Activated naive CD4-positive, alpha-beta T cell treated with anti-CD3 and anti-CD28 coated beads, Interleukin-2, amount 10 ng/mL, durations not matched to agents 7 days and 5 days (primary cell): ENCODE data around the gene MYOZ3.
A peak's percentile ranks its signal among the peaks of the same experiment; 100 is the strongest.

Experiments used
- CTCF ChIA-PET: fragments of 350-600 bp; sonication (Branson Sonifier 250); formaldehyde crosslinking; loops from one replicate; lab custom pipeline; 2021; ENCODE audit warnings: antibody characterized with exemption; lab: Charles Lee
- DNase-seq: peaks from one replicate; pipeline ENCODE4 v3.0.0-alpha.2; 2020
- H3K27ac Mint-ChIP-seq: one replicate; pipeline ENCODE4 v1.8.0; 2021; ENCODE audit warnings: mild to moderate bottlenecking, moderate library complexity, mixed read lengths
- H3K27me3 Mint-ChIP-seq: one replicate; pipeline ENCODE4 v1.8.0; 2021; ENCODE audit warnings: mild to moderate bottlenecking, mixed read lengths
- H3K36me3 Mint-ChIP-seq: one replicate; pipeline ENCODE4 v1.8.0; 2021; ENCODE audit warnings: mixed read lengths
- H3K4me1 Mint-ChIP-seq: one replicate; pipeline ENCODE4 v1.8.0; 2021; ENCODE audit warnings: mixed read lengths
- H3K4me3 Mint-ChIP-seq: one replicate; pipeline ENCODE4 v1.8.0; 2021; ENCODE audit warnings: mild to moderate bottlenecking, moderate library complexity, mixed read lengths
- H3K9me3 Mint-ChIP-seq: one replicate; pipeline ENCODE4 v1.8.0; 2021; ENCODE audit warnings: mixed read lengths

MYOZ3 gene

GRCh38 chr5:150665044-150665443 lies 4.0 kb downstream of the MYOZ3 start:
- Mint-ChIP-seq H3K9me3 (no peaks in the 10 kb centered on the region), H3K27ac (no peak overlapping the region), H3K4me3 (no peak overlapping the region), H3K4me1 (no peaks in the 10 kb centered on the region), H3K27me3 (peaks cover 33% of the 10 kb centered on the region), H3K36me3 (no peaks in the 10 kb centered on the region)
- peak; percentile 2 for DNase-seq
- CTCF ChIA-PET: interaction anchor here (0.8 to 1.4 kb wide), 2 partner anchors 9 to 104 kb away, joined by 3 to 4 read pairs; no protein-coding TSS in a partner anchor

- H3K9me3 Mint-ChIP-seq: no peaks in the 10 kb centered on the region
- H3K4me3 Mint-ChIP-seq: no peak overlapping the region
- CTCF ChIA-PET: no interaction called here
- peaks cover 34% of the 10 kb centered on the region for H3K27me3 Mint-ChIP-seq
- DNase-seq: no peak
- no peaks in the 10 kb centered on the region for H3K36me3 Mint-ChIP-seq
- H3K4me1 Mint-ChIP-seq: peaks cover 17% of the 10 kb centered on the region
- no peak overlapping the region for H3K27ac Mint-ChIP-seq
These were observed 9.4 kb downstream of the MYOZ3 start for GRCh38 chr5:150670275-150670947.

- peaks cover 17% of the 10 kb centered on the region for H3K4me1 Mint-ChIP-seq
- no peaks in the 10 kb centered on the region for H3K36me3 Mint-ChIP-seq
- CTCF ChIA-PET: no interaction called here
- peaks cover 34% of the 10 kb centered on the region for H3K27me3 Mint-ChIP-seq
- no peaks in the 10 kb centered on the region for H3K9me3 Mint-ChIP-seq
- DNase-seq: no peak
- H3K4me3 Mint-ChIP-seq: no peak overlapping the region
- no peak overlapping the region for H3K27ac Mint-ChIP-seq
These were observed 9.9 kb downstream of the MYOZ3 start for GRCh38 chr5:150670948-150671310.

GRCh38 chr5:150671509-150672236 lies 10.6 kb downstream of the MYOZ3 start:
- Mint-ChIP-seq H3K4me3 (peak overlapping the region; percentile 72), H3K27me3 (peaks cover 34% of the 10 kb centered on the region), H3K36me3 (no peaks in the 10 kb centered on the region), H3K9me3 (no peaks in the 10 kb centered on the region), H3K27ac (no peak overlapping the region), H3K4me1 (peaks cover 17% of the 10 kb centered on the region)
- DNase-seq: peak; percentile 37
- CTCF ChIA-PET: interaction anchor here (1.5 kb wide), 1 partner anchor 29 kb away, joined by 6 read pairs; the partner anchor contains the start of gene RBM22

GRCh38 chr5:150672237-150672883 lies 11.3 kb downstream of the MYOZ3 start:
- H3K27ac Mint-ChIP-seq: no peak overlapping the region
- peak overlapping the region; percentile 72 for H3K4me3 Mint-ChIP-seq
- peak; percentile 59 for DNase-seq
- peaks cover 17% of the 10 kb centered on the region for H3K4me1 Mint-ChIP-seq
- no peaks in the 10 kb centered on the region for H3K9me3 Mint-ChIP-seq
- H3K27me3 Mint-ChIP-seq: peaks cover 34% of the 10 kb centered on the region
- no peaks in the 10 kb centered on the region for H3K36me3 Mint-ChIP-seq
- CTCF ChIA-PET: interaction anchor here (1.5 kb wide), 1 partner anchor 28 kb away, joined by 6 read pairs; the partner anchor contains the start of gene RBM22

GRCh38 chr5:150672884-150673275 lies 11.8 kb downstream of the MYOZ3 start:
- no peaks in the 10 kb centered on the region for H3K36me3 Mint-ChIP-seq
- no peak overlapping the region for H3K27ac Mint-ChIP-seq
- peaks cover 17% of the 10 kb centered on the region for H3K4me1 Mint-ChIP-seq
- peak overlapping the region; percentile 72 for H3K4me3 Mint-ChIP-seq
- CTCF ChIA-PET: interaction anchor here (0.6 to 1.5 kb wide), 2 partner anchors 27 to 28 kb away, joined by 3 to 6 read pairs; partner anchors contain the start of gene RBM22
- DNase-seq: no peak
- H3K27me3 Mint-ChIP-seq: peaks cover 34% of the 10 kb centered on the region
- H3K9me3 Mint-ChIP-seq: no peaks in the 10 kb centered on the region

GRCh38 chr5:150674341-150674821 lies 13.3 kb downstream of the MYOZ3 start:
- Mint-ChIP-seq H3K4me3 (no peak overlapping the region), H3K36me3 (no peaks in the 10 kb centered on the region), H3K9me3 (no peaks in the 10 kb centered on the region), H3K27me3 (peaks cover 34% of the 10 kb centered on the region), H3K27ac (peak overlapping the region; percentile 7), H3K4me1 (peaks cover 17% of the 10 kb centered on the region)
- CTCF ChIA-PET: no interaction called here
- no peak for DNase-seq

- Mint-ChIP-seq H3K27ac (no peak overlapping the region), H3K4me1 (peaks cover 17% of the 10 kb centered on the region), H3K4me3 (no peak overlapping the region), H3K36me3 (no peaks in the 10 kb centered on the region), H3K9me3 (no peaks in the 10 kb centered on the region), H3K27me3 (peaks cover 30% of the 10 kb centered on the region)
- CTCF ChIA-PET: no interaction called here
- DNase-seq: no peak
These were observed 14.0 kb downstream of the MYOZ3 start for GRCh38 chr5:150675069-150675468.

- Mint-ChIP-seq H3K27me3 (peaks cover 15% of the 10 kb centered on the region), H3K27ac (no peak overlapping the region), H3K4me1 (peaks cover 11% of the 10 kb centered on the region), H3K9me3 (no peaks in the 10 kb centered on the region), H3K4me3 (no peak overlapping the region), H3K36me3 (no peaks in the 10 kb centered on the region)
- CTCF ChIA-PET: no interaction called here
- DNase-seq: no peak
These were observed 15.5 kb downstream of the MYOZ3 start for GRCh38 chr5:150676578-150676977.

GRCh38 chr5:150689120-150689519 lies 28.1 kb downstream of the MYOZ3 start:
- Mint-ChIP-seq H3K27me3 (no peaks in the 10 kb centered on the region), H3K27ac (no peak overlapping the region), H3K4me3 (no peak overlapping the region), H3K9me3 (no peaks in the 10 kb centered on the region), H3K4me1 (no peaks in the 10 kb centered on the region), H3K36me3 (peaks cover 43% of the 10 kb centered on the region)
- CTCF ChIA-PET: interaction anchor here (0.8 kb wide), 1 partner anchor 12 kb away, joined by 3 read pairs; the partner anchor contains the start of gene RBM22
- no peak for DNase-seq

GRCh38 chr5:150690760-150691159 lies 29.7 kb downstream of the MYOZ3 start:
- Mint-ChIP-seq H3K27ac (no peak overlapping the region), H3K36me3 (peaks cover 56% of the 10 kb centered on the region), H3K9me3 (no peaks in the 10 kb centered on the region), H3K27me3 (no peaks in the 10 kb centered on the region), H3K4me1 (no peaks in the 10 kb centered on the region), H3K4me3 (no peak overlapping the region)
- no peak for DNase-seq
- CTCF ChIA-PET: interaction anchor here (1.6 kb wide), 1 partner anchor 10 kb away, joined by 3 read pairs; the partner anchor contains the start of gene RBM22

GRCh38 chr5:150692276-150692675 lies 31.2 kb downstream of the MYOZ3 start:
- H3K4me1 Mint-ChIP-seq: no peaks in the 10 kb centered on the region
- no peaks in the 10 kb centered on the region for H3K9me3 Mint-ChIP-seq
- H3K36me3 Mint-ChIP-seq: peaks cover 64% of the 10 kb centered on the region
- no peaks in the 10 kb centered on the region for H3K27me3 Mint-ChIP-seq
- CTCF ChIA-PET: no interaction called here
- H3K4me3 Mint-ChIP-seq: no peak overlapping the region
- no peak overlapping the region for H3K27ac Mint-ChIP-seq
- DNase-seq: no peak

- H3K4me3 Mint-ChIP-seq: no peak overlapping the region
- CTCF ChIA-PET: no interaction called here
- H3K27me3 Mint-ChIP-seq: no peaks in the 10 kb centered on the region
- no peak overlapping the region for H3K27ac Mint-ChIP-seq
- DNase-seq: no peak
- H3K9me3 Mint-ChIP-seq: no peaks in the 10 kb centered on the region
- H3K36me3 Mint-ChIP-seq: peaks cover 69% of the 10 kb centered on the region
- peaks cover 2% of the 10 kb centered on the region for H3K4me1 Mint-ChIP-seq
These were observed 33.6 kb downstream of the MYOZ3 start for GRCh38 chr5:150694612-150695011.

GRCh38 chr5:150700246-150700593 lies 39.2 kb downstream of the MYOZ3 start:
- H3K27ac Mint-ChIP-seq: no peak overlapping the region
- peaks cover 10% of the 10 kb centered on the region for H3K4me1 Mint-ChIP-seq
- no peak overlapping the region for H3K4me3 Mint-ChIP-seq
- no peaks in the 10 kb centered on the region for H3K27me3 Mint-ChIP-seq
- no peak for DNase-seq
- H3K36me3 Mint-ChIP-seq: peaks cover 26% of the 10 kb centered on the region
- CTCF ChIA-PET: interaction anchor here (1.0 to 3.0 kb wide), 20 partner anchors 10 to 250 kb away, joined by 3 to 57 read pairs (median 3); partner anchors contain the start of genes DCTN4, IRGM and SMIM3
- no peaks in the 10 kb centered on the region for H3K9me3 Mint-ChIP-seq
